Body of pancreas (tissue), 4 donors: Measurements from ENCODE around the gene ARSJ.
A peak's percentile ranks its signal among the peaks of the same experiment; 100 is the strongest.

ENCODE experiments used
- POLR2A ChIP-seq, 3 donors: fragments of 450-650 bp; IDR thresholded peaks; one replicate each; pipeline ENCODE4 v1.6.1; 2016; ENCODE audit warnings: antibody characterized with exemption in 3 of 3, mild to moderate bottlenecking in 2 of 3
- TF ChIP-seq, protein P1 (sequence below), 7 experiments: fragments of 450-650 bp in 4 of 7; fragments of 200-600 bp in 3 of 7; sonication (generic) in 3 of 7; IDR thresholded peaks; one replicate each; pipeline ENCODE4 v1.5.1; 2016 to 2019; ENCODE audit warnings: antibody characterized with exemption in 7 of 7

DNA sequence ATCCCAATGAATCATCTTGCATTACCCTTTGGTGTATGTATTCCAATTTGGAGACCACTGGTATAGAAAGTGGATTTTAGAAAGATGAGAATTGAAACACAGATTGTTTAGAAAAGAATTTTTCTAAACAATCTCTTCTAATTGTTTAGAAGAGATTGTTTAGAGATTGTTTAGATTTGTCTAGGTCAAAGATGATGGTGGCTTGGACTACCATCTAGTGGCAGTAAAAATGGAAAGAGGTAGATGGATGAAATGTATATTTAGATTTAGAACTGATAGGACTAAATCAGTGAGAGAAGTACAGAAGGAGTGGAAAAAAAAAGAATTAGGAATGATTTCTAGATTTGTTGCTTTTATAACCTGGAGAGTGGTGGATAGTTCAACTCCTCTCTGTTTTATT lies 70.6 kb downstream of the ARSJ start:
- TF ChIP-seq, protein P1, sequence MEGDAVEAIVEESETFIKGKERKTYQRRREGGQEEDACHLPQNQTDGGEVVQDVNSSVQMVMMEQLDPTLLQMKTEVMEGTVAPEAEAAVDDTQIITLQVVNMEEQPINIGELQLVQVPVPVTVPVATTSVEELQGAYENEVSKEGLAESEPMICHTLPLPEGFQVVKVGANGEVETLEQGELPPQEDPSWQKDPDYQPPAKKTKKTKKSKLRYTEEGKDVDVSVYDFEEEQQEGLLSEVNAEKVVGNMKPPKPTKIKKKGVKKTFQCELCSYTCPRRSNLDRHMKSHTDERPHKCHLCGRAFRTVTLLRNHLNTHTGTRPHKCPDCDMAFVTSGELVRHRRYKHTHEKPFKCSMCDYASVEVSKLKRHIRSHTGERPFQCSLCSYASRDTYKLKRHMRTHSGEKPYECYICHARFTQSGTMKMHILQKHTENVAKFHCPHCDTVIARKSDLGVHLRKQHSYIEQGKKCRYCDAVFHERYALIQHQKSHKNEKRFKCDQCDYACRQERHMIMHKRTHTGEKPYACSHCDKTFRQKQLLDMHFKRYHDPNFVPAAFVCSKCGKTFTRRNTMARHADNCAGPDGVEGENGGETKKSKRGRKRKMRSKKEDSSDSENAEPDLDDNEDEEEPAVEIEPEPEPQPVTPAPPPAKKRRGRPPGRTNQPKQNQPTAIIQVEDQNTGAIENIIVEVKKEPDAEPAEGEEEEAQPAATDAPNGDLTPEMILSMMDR (IDR thresholded peaks at IDR 0.05) = peak in 1 of 7 experiments; percentile 18
- TF ChIP-seq POLR2A (IDR thresholded peaks at IDR 0.05) = no peak
